DND-41 (cell line): ENCODE measurements around the gene NAIF1.

ENCODE experiments used
- EZH2 ChIP-seq: IDR thresholded peaks from 3 replicates; pipeline ENCODE4 v1.6.1; 2012; ENCODE audit warnings: borderline replicate concordance, low read depth, mild to moderate bottlenecking, moderate library complexity, low read length, inconsistent platforms; ENCODE audit not compliant: severe bottlenecking
- TF ChIP-seq, protein P1 (sequence below): IDR thresholded peaks from 2 replicates; pipeline ENCODE4 v1.5.1; 2012; ENCODE audit warnings: borderline replicate concordance, low read length, moderate library complexity, mild to moderate bottlenecking; ENCODE audit not compliant: poor library complexity, severe bottlenecking; ENCODE audit errors: extremely low read depth

GRCh38 chr9:128056887-128057723 lies 10.0 kb downstream of the NAIF1 start:
- TF ChIP-seq, protein P1, sequence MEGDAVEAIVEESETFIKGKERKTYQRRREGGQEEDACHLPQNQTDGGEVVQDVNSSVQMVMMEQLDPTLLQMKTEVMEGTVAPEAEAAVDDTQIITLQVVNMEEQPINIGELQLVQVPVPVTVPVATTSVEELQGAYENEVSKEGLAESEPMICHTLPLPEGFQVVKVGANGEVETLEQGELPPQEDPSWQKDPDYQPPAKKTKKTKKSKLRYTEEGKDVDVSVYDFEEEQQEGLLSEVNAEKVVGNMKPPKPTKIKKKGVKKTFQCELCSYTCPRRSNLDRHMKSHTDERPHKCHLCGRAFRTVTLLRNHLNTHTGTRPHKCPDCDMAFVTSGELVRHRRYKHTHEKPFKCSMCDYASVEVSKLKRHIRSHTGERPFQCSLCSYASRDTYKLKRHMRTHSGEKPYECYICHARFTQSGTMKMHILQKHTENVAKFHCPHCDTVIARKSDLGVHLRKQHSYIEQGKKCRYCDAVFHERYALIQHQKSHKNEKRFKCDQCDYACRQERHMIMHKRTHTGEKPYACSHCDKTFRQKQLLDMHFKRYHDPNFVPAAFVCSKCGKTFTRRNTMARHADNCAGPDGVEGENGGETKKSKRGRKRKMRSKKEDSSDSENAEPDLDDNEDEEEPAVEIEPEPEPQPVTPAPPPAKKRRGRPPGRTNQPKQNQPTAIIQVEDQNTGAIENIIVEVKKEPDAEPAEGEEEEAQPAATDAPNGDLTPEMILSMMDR: no peak
- TF ChIP-seq EZH2: no peak
